Measurements from ENCODE around the gene CEP95.

CEP95 gene

GRCh38 chr17:64579917-64580316, 73.1 kb downstream of the CEP95 start (continued):
- no peak for TF ChIP-seq PRDM2 (tag by site-specific recombination; IDR thresholded peaks at IDR 0.05; ENCODE audit: borderline replicate concordance)
- no peak for TF ChIP-seq ZNF76 (tag by site-specific recombination; IDR thresholded peaks at IDR 0.05; ENCODE audit: borderline replicate concordance, low read depth)
- no peak for TF ChIP-seq YY1 (tag by site-specific recombination; IDR thresholded peaks at IDR 0.05)
- TF ChIP-seq ZNF501 (tag by site-specific recombination; IDR thresholded peaks at IDR 0.05): no peak
- no peak for TF ChIP-seq ZNF747 (tag by site-specific recombination; IDR thresholded peaks at IDR 0.05)
- no peak for TF ChIP-seq ZNF23 (tag by site-specific recombination; IDR thresholded peaks at IDR 0.05; ENCODE audit: borderline replicate concordance)
- no peak for TF ChIP-seq ZNF529 (tag by site-specific recombination; IDR thresholded peaks at IDR 0.05; ENCODE audit: insufficient replicate concordance)
- TF ChIP-seq ZSCAN4 (tag by site-specific recombination; IDR thresholded peaks at IDR 0.05): no peak

- Histone ChIP-seq H3K27ac (ENCODE audit: extremely low read depth, low read depth, low read length) (no peak overlapping the region), H3K4me3 (ENCODE audit: low read depth, low read length) (no peak overlapping the region), H3K36me3 (ENCODE audit: control insufficient read depth in 2 of 2, insufficient read depth in 1 of 2, low read length in 2 of 2) (peaks cover 28 to 62% of the 10 kb centered on the region in 2 experiments; a peak in 2 of 3 replicates), H3K9me3 (ENCODE audit: control insufficient read depth, insufficient read depth, low read depth, low read length) (no peaks in the 10 kb centered on the region), H3K4me1 (ENCODE audit: control insufficient read depth, insufficient read depth, low read length) (no peaks in the 10 kb centered on the region)
- ChIA-PET POLR2A (interaction anchor here (0.6 kb wide), 1 partner anchor 61 kb away, joined by 3 read pairs; no protein-coding TSS in a partner anchor), CTCF (no interaction called here)
- no peak for TF ChIP-seq ZFP37 (tag by site-specific recombination; IDR thresholded peaks at IDR 0.05)
- no peak for TF ChIP-seq TCF7L2 (IDR thresholded peaks at IDR 0.05; ENCODE audit: borderline replicate concordance, low read depth, low read length)
- TF ChIP-seq ZBTB10 (tag by site-specific recombination; IDR thresholded peaks at IDR 0.05): no peak
Observed at GRCh38 chr17:64580384-64581315, 73.9 kb downstream of the CEP95 start.

GRCh38 chr17:64583038-64583437, 76.3 kb downstream of the CEP95 start:
- POLR2A ChIA-PET: interaction anchor here (1.0 kb wide), 1 partner anchor 8 kb away, joined by 3 read pairs; no protein-coding TSS in a partner anchor
- Histone ChIP-seq H3K27ac (ENCODE audit: extremely low read depth, low read depth, low read length) (no peak overlapping the region), H3K36me3 (ENCODE audit: control insufficient read depth in 2 of 2, insufficient read depth in 1 of 2, low read length in 2 of 2) (peaks cover 17 to 46% of the 10 kb centered on the region in 2 experiments; a peak in 2 of 3 replicates), H3K4me3 (ENCODE audit: low read depth, low read length) (no peak overlapping the region), H3K4me1 (ENCODE audit: control insufficient read depth, insufficient read depth, low read length) (no peaks in the 10 kb centered on the region), H3K9me3 (ENCODE audit: control insufficient read depth, insufficient read depth, low read depth, low read length) (no peaks in the 10 kb centered on the region)
- CTCF ChIA-PET: no interaction called here
- TF ChIP-seq BCL6B (tag by site-specific recombination; IDR thresholded peaks at IDR 0.05) (no peak), TCF7L2 (IDR thresholded peaks at IDR 0.05; ENCODE audit: borderline replicate concordance, low read depth, low read length) (no peak), ZBTB7A (tag by site-specific recombination; IDR thresholded peaks at IDR 0.05; ENCODE audit: low read depth) (no peak), ZNF148 (tag by site-specific recombination; IDR thresholded peaks at IDR 0.05; ENCODE audit: borderline replicate concordance) (no peak)
